ENCODE measurements around the gene GKN1. TPM values are rescaled to one million over a fixed set of nuclear protein-coding genes. Genes with fewer than 3 reads are reported as not detected.

The GKN1 gene
- total and polyA plus RNA-seq, 2 donors (not counting 3 experiments of a cell fraction or from before 2014, with no cell fraction given): not detected

GRCh38 chr2:68932402-68932801, 42.0 kb upstream of the GKN1 start:
- H4K20me1 ChIP-seq (replicated peaks; ENCODE audit: control insufficient read depth, extremely low read depth, insufficient read depth, low read length): no peaks in the 10 kb centered on the region
- no TSS peak for BruUV-seq (replicated peaks)
- no peak for TF ChIP-seq FOS (IDR thresholded peaks at IDR 0.05; ENCODE audit: borderline replicate concordance, insufficient read depth, low read length)
- no peak for TF ChIP-seq GATA2 (IDR thresholded peaks at IDR 0.05; ENCODE audit: insufficient read depth, insufficient read length, low read depth, low read length)
- TF ChIP-seq POLR2AphosphoS5 (IDR thresholded peaks at IDR 0.05; ENCODE audit: insufficient read depth, low read depth, low read length): no peak
- no peak for TF ChIP-seq EZH2 (IDR thresholded peaks at IDR 0.05; ENCODE audit: borderline replicate concordance, low read depth, low read length, severe bottlenecking)
- TF ChIP-seq, protein P1, sequence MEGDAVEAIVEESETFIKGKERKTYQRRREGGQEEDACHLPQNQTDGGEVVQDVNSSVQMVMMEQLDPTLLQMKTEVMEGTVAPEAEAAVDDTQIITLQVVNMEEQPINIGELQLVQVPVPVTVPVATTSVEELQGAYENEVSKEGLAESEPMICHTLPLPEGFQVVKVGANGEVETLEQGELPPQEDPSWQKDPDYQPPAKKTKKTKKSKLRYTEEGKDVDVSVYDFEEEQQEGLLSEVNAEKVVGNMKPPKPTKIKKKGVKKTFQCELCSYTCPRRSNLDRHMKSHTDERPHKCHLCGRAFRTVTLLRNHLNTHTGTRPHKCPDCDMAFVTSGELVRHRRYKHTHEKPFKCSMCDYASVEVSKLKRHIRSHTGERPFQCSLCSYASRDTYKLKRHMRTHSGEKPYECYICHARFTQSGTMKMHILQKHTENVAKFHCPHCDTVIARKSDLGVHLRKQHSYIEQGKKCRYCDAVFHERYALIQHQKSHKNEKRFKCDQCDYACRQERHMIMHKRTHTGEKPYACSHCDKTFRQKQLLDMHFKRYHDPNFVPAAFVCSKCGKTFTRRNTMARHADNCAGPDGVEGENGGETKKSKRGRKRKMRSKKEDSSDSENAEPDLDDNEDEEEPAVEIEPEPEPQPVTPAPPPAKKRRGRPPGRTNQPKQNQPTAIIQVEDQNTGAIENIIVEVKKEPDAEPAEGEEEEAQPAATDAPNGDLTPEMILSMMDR (IDR thresholded peaks at IDR 0.05; ENCODE audit: extremely low read depth in 1 of 2, insufficient read depth in 1 of 2, low read depth in 1 of 2, low read length in 2 of 2): no peak
- no peak for TF ChIP-seq MYC (IDR thresholded peaks at IDR 0.05; ENCODE audit: low read depth, low read length)
- TF ChIP-seq POLR2A (IDR thresholded peaks at IDR 0.05; ENCODE audit: low read depth, low read length): no peak
- no peak for TF ChIP-seq JUN (IDR thresholded peaks at IDR 0.05; ENCODE audit: borderline replicate concordance, insufficient read depth, insufficient read length, low read depth)
- TF ChIP-seq, protein P2, sequence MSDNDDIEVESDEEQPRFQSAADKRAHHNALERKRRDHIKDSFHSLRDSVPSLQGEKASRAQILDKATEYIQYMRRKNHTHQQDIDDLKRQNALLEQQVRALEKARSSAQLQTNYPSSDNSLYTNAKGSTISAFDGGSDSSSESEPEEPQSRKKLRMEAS (IDR thresholded peaks at IDR 0.05; ENCODE audit: insufficient read depth, insufficient read length): no peak
- no peak overlapping the region for H3K4me3 ChIP-seq (replicated peaks in 1 of 3; ENCODE audit: insufficient read depth in 1 of 3, low read depth in 1 of 3, low read length in 3 of 3)
- dilution Hi-C loops (cut with MboI; ENCODE audit: extremely low pct_ligation_motif_present, low sequenced_read_pairs) (loop anchor here (25.0 kb wide), 1 partner anchor 195 kb away; the partner anchor contains the start of gene ARHGAP25), intact Hi-C loops (cut with micrococcal nuclease) (no loop called here)
- FAIRE-seq (no peak), DNase-seq (ENCODE audit: low read depth, low spot score) (no peak)
- H3K4me2 ChIP-seq (ENCODE audit: insufficient read depth, low read length): no peak overlapping the region
- no peak overlapping the region for H2AFZ ChIP-seq (ENCODE audit: low read depth, low read length)
- no peaks in the 10 kb centered on the region for H3K9me3 ChIP-seq (replicated peaks; ENCODE audit: control insufficient read depth, insufficient read depth, low read length)
- ChIA-PET CTCF (interaction anchor here (1.5 to 4.9 kb wide), 3 partner anchors 11 to 223 kb away, joined by 3 to 39 read pairs (median 18); no protein-coding TSS in a partner anchor), POLR2A (no interaction called here)
- H3K36me3 ChIP-seq (ENCODE audit: control insufficient read depth in 2 of 2, extremely low read depth in 1 of 2, insufficient read depth in 2 of 2, low read length in 2 of 2): no peaks in the 10 kb centered on the region
- peaks cover 2 to 15% of the 10 kb centered on the region in 2 experiments for H3K27me3 ChIP-seq (ENCODE audit: control insufficient read depth in 2 of 2, insufficient read depth in 2 of 2, low read length in 2 of 2)
- no peak overlapping the region for H3K9ac ChIP-seq (replicated peaks; ENCODE audit: extremely low read depth, insufficient read depth, low read length)
- H3K4me1 ChIP-seq (ENCODE audit: control insufficient read depth, extremely low read depth, insufficient read depth, low read length): no peaks in the 10 kb centered on the region
- H3K9me1 ChIP-seq (replicated peaks; ENCODE audit: control insufficient read depth, extremely low read depth, insufficient read depth, low read length): no peaks in the 10 kb centered on the region
- no peaks in the 10 kb centered on the region for H3K79me2 ChIP-seq (ENCODE audit: control insufficient read depth, insufficient read depth, low read length)
- no peak overlapping the region for H3K27ac ChIP-seq (ENCODE audit: insufficient read depth, low read depth, low read length)

Data from endothelial cell of umbilical vein (primary cell).